H9 (cell line): ENCODE data around the gene SLC5A2. TPM values are rescaled to one million over a fixed set of nuclear protein-coding genes. Genes with fewer than 3 reads are reported as not detected.

ENCODE experiments used
- DNase-seq: peaks from one replicate; pipeline ENCODE4 v3.0.0-alpha.2; 2017
- H2AFZ ChIP-seq: one replicate; pipeline ENCODE4 v1.6.1; 2013; ENCODE audit warnings: mild to moderate bottlenecking, low read length, control low read depth, moderate library complexity
- H2AK5ac ChIP-seq: 2 replicates; pipeline ENCODE4 v1.6.1; 2013; ENCODE audit warnings: low read length, control low read depth, mixed read lengths; ENCODE audit not compliant: insufficient read length
- H2BK120ac ChIP-seq: one replicate; pipeline ENCODE4 v1.6.1; 2013; ENCODE audit warnings: low read depth, mild to moderate bottlenecking, low read length, control low read depth, inconsistent platforms; ENCODE audit not compliant: poor library complexity, severe bottlenecking
- H2BK12ac ChIP-seq: 2 replicates; pipeline ENCODE4 v1.6.1; 2013; ENCODE audit warnings: low read length, control low read depth, mixed read lengths, low read depth; ENCODE audit not compliant: insufficient read length
- H2BK15ac ChIP-seq: 2 replicates; pipeline ENCODE4 v1.6.1; 2013; ENCODE audit warnings: low read depth, low read length, control low read depth
- H2BK20ac ChIP-seq: one replicate; pipeline ENCODE4 v1.6.1; 2013; ENCODE audit warnings: low read depth, mild to moderate bottlenecking, low read length, control low read depth, inconsistent platforms; ENCODE audit not compliant: poor library complexity, severe bottlenecking
- H2BK5ac ChIP-seq: 2 replicates; pipeline ENCODE4 v1.6.1; 2013; ENCODE audit warnings: low read length, control low read depth, mixed read lengths; ENCODE audit not compliant: insufficient read length
- H3K14ac ChIP-seq: 2 replicates; pipeline ENCODE4 v1.6.1; 2013; ENCODE audit warnings: low read length, control low read depth; ENCODE audit not compliant: insufficient read depth
- H3K18ac ChIP-seq: 2 replicates; pipeline ENCODE4 v1.6.1; 2013; ENCODE audit warnings: low read depth, mild to moderate bottlenecking, mixed read lengths, low read length, control low read depth; ENCODE audit not compliant: insufficient read length
- H3K23ac ChIP-seq: 2 replicates; pipeline ENCODE4 v1.6.1; 2013; ENCODE audit warnings: low read length, control low read depth, mixed read lengths, low read depth; ENCODE audit not compliant: insufficient read length
- H3K23me2 ChIP-seq: 2 replicates; pipeline ENCODE4 v1.6.1; 2013; ENCODE audit warnings: low read depth, mild to moderate bottlenecking, mixed read lengths, low read length, control low read depth; ENCODE audit not compliant: insufficient read length, poor library complexity, severe bottlenecking
- H3K27ac ChIP-seq: 2 replicates; pipeline ENCODE4 v1.5.1; 2013; ENCODE audit warnings: low read length, control low read depth, mixed read lengths, low read depth; ENCODE audit not compliant: insufficient read length
- H3K27me3 ChIP-seq: 2 replicates; pipeline ENCODE4 v1.6.1; 2013; ENCODE audit warnings: low read length, control low read depth, inconsistent platforms; ENCODE audit not compliant: insufficient read depth
- H3K4ac ChIP-seq: 2 replicates; pipeline ENCODE4 v1.6.1; 2013; ENCODE audit warnings: low read depth, mild to moderate bottlenecking, control low read depth, inconsistent platforms, low read length, moderate library complexity
- H3K4me1 ChIP-seq: 2 replicates; pipeline ENCODE4 v1.6.1; 2013; ENCODE audit warnings: low read length, control low read depth, inconsistent platforms; ENCODE audit not compliant: insufficient read depth
- H3K4me2 ChIP-seq: 2 replicates; pipeline ENCODE4 v1.6.1; 2013; ENCODE audit warnings: low read length, control low read depth, mixed read lengths; ENCODE audit not compliant: insufficient read length, insufficient read depth
- H3K56ac ChIP-seq: 2 replicates; pipeline ENCODE4 v1.6.1; 2013; ENCODE audit warnings: low read depth, mild to moderate bottlenecking, mixed read lengths, low read length, control low read depth; ENCODE audit not compliant: insufficient read length
- H3K79me1 ChIP-seq: 2 replicates; pipeline ENCODE4 v1.6.1; 2013; ENCODE audit warnings: low read depth, mild to moderate bottlenecking, moderate library complexity, low read length, control low read depth, inconsistent platforms; ENCODE audit not compliant: insufficient read depth, poor library complexity, severe bottlenecking
- H3K79me2 ChIP-seq: 2 replicates; pipeline ENCODE4 v1.6.1; 2013; ENCODE audit warnings: low read length, control low read depth, inconsistent platforms; ENCODE audit not compliant: insufficient read depth
- H3K9ac ChIP-seq: 2 replicates; pipeline ENCODE4 v1.6.1; 2013; ENCODE audit warnings: low read length, control low read depth, mixed read lengths; ENCODE audit not compliant: insufficient read length; ENCODE audit errors: extremely low read depth
- H3K9me3 ChIP-seq: one replicate; pipeline ENCODE4 v1.6.1; 2013; ENCODE audit warnings: low read depth, low read length, inconsistent platforms; ENCODE audit not compliant: control insufficient read depth
- H3T11ph ChIP-seq: one replicate; pipeline ENCODE4 v1.6.1; 2013; ENCODE audit warnings: mild to moderate bottlenecking, low read length, control low read depth, inconsistent platforms
- H4K20me1 ChIP-seq: one replicate; pipeline ENCODE4 v1.6.1; 2013; ENCODE audit not compliant: control insufficient read depth, insufficient read length, insufficient read depth
- H4K5ac ChIP-seq: 2 replicates; pipeline ENCODE4 v1.6.1; 2013; ENCODE audit warnings: low read depth, mild to moderate bottlenecking, mixed read lengths, low read length, control low read depth; ENCODE audit not compliant: insufficient read length
- H4K8ac ChIP-seq: replicated peaks from 2 replicates; pipeline ENCODE4 v1.6.1; 2013; ENCODE audit warnings: low read length, control low read depth, mixed read lengths, low read depth; ENCODE audit not compliant: insufficient read length
- H4K91ac ChIP-seq: 2 replicates; pipeline ENCODE4 v1.6.1; 2013; ENCODE audit warnings: low read depth, mild to moderate bottlenecking, moderate library complexity, mixed read lengths, low read length, control low read depth; ENCODE audit not compliant: insufficient read length
- H3K27ac Mint-ChIP-seq, 3 experiments: 2 replicates in 2 of 3; 3 replicates in 1 of 3; pipeline ENCODE4 v1.8.0; 2020 to 2021; ENCODE audit warnings: mixed read lengths in 3 of 3, mild to moderate bottlenecking in 1 of 3, moderate library complexity in 1 of 3
- H3K27me3 Mint-ChIP-seq: 2 replicates; pipeline ENCODE4 v1.8.0; 2021; ENCODE audit warnings: low read depth, mild to moderate bottlenecking, moderate library complexity, mixed read lengths
- H3K36me3 Mint-ChIP-seq, 3 experiments: 2 replicates in 2 of 3; 3 replicates in 1 of 3; pipeline ENCODE4 v1.8.0; 2020 to 2021; ENCODE audit warnings: low read depth in 3 of 3, mixed read lengths in 3 of 3; ENCODE audit not compliant: insufficient read depth in 1 of 3
- H3K4me1 Mint-ChIP-seq, 2 experiments: 2 replicates each; pipeline ENCODE4 v1.8.0; 2020; ENCODE audit warnings: mixed read lengths in 2 of 2
- H3K4me3 Mint-ChIP-seq, 2 experiments: 2 replicates in 1 of 2; 3 replicates in 1 of 2; pipeline ENCODE4 v1.8.0; 2020 to 2021; ENCODE audit warnings: mild to moderate bottlenecking in 2 of 2, mixed read lengths in 2 of 2, moderate library complexity in 1 of 2
- H3K9me3 Mint-ChIP-seq, 2 experiments: 2 replicates in 1 of 2; 3 replicates in 1 of 2; pipeline ENCODE4 v1.8.0; 2020; ENCODE audit warnings: mild to moderate bottlenecking in 2 of 2, mixed read lengths in 2 of 2, moderate library complexity in 1 of 2
- WGBS: extraction: QIAGEN DNeasy Blood & Tissue Kit; methylation state at CpG from one replicate; pipeline ENCODE4 v1.1.7; 2013; ENCODE audit warnings: missing lambda C conversion rate, low lambda C conversion rate, mixed read lengths; ENCODE audit not compliant: insufficient read length; ENCODE audit errors: extremely low coverage; 5-methylcytosine and 5-hydroxymethylcytosine counted together
- total RNA-seq: library from RNA; stranded (reverse); gene quantifications from 2 replicates; pipeline ENCODE4 v1.2.1, GENCODE V29; 2021
- TF ChIP-seq, protein P1 (sequence below): fragments of 200-600 bp; sonication (generic); conservative IDR thresholded peaks from 3 replicates; pipeline ENCODE4 v1.8.0; 2021; ENCODE audit warnings: antibody characterized with exemption, mild to moderate bottlenecking

Gene SLC5A2
- total RNA-seq, 1 experiment from 2014 or later, result 0.52 TPM

DNA sequence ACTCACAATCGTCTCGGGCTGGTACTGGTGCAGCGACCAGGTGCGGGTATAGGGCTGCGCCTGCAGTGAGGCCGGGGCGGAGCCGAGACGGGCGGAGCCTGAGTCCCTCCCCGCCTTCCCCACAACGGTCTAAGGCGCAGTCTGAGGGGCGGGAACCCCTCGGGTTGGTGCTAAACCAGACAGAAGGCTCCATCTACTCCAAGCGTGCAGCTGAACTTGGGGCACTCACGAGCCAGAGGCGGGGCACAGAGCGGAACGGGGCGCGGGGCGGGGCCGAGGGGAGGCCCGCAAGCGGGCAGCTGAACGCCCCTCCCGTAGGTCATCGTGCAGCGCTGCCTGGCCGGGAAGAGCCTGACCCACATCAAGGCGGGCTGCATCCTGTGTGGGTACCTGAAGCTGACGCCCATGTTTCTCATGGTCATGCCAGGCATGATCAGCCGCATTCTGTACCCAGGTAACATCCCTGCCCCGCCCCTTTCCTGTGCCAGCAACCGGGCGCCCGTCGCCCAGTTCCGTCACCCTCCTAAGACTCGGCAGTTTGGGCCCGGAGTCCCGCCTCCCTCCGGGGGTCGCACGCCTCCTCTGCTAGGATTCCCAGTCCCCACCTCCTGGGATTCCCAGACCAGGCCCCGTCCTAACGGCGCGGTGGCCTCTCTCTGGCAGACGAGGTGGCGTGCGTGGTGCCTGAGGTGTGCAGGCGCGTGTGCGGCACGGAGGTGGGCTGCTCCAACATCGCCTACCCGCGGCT, 5.0 kb downstream of the SLC5A2 start:
- Mint-ChIP-seq H3K27ac (no peak overlapping the region), H3K4me1 (peaks cover 8 to 13% of the 10 kb centered on the region in 2 experiments), H3K9me3 (peaks cover 0 to 2% of the 10 kb centered on the region in 2 experiments; a peak in 1 of 5 replicates), H3K27me3 (peaks cover 59% of the 10 kb centered on the region), H3K4me3 (peak overlapping the region; percentile 67 to 84), H3K36me3 (peaks cover 9 to 25% (median 15%) of the 10 kb centered on the region in 3 experiments)
- Histone ChIP-seq H4K8ac (no peak overlapping the region), H3K79me2 (no peaks in the 10 kb centered on the region), H2AK5ac (no peak overlapping the region), H3K18ac (no peak overlapping the region), H3K23ac (no peak overlapping the region), H2BK5ac (no peak overlapping the region), H2BK15ac (no peak overlapping the region), H3K9ac (no peak overlapping the region), H3K23me2 (peaks cover 11% of the 10 kb centered on the region), H3K27ac (no peak overlapping the region), H2BK12ac (no peak overlapping the region), H4K5ac (no peak overlapping the region), H4K20me1 (no peaks in the 10 kb centered on the region), H3K4ac (no peak overlapping the region), H3T11ph (no peak overlapping the region), H3K4me2 (peak overlapping the region; percentile 62), H2AFZ (no peak overlapping the region), H3K9me3 (no peaks in the 10 kb centered on the region), H4K91ac (no peak overlapping the region), H3K4me1 (no peaks in the 10 kb centered on the region), H3K14ac (no peak overlapping the region), H3K79me1 (no peaks in the 10 kb centered on the region), H3K27me3 (peaks cover 13% of the 10 kb centered on the region; the same call in 1 of the 2 replicates), H2BK20ac (no peak overlapping the region), H2BK120ac (no peak overlapping the region), H3K56ac (no peak overlapping the region)
- no CpG with 5 or more reads among the region's 60 CpGs for WGBS
- peak; percentile 85 for DNase-seq
- TF ChIP-seq, protein P1, sequence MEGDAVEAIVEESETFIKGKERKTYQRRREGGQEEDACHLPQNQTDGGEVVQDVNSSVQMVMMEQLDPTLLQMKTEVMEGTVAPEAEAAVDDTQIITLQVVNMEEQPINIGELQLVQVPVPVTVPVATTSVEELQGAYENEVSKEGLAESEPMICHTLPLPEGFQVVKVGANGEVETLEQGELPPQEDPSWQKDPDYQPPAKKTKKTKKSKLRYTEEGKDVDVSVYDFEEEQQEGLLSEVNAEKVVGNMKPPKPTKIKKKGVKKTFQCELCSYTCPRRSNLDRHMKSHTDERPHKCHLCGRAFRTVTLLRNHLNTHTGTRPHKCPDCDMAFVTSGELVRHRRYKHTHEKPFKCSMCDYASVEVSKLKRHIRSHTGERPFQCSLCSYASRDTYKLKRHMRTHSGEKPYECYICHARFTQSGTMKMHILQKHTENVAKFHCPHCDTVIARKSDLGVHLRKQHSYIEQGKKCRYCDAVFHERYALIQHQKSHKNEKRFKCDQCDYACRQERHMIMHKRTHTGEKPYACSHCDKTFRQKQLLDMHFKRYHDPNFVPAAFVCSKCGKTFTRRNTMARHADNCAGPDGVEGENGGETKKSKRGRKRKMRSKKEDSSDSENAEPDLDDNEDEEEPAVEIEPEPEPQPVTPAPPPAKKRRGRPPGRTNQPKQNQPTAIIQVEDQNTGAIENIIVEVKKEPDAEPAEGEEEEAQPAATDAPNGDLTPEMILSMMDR, result no peak
